WI38 (cell line): ENCODE measurements around the gene USP10.

ENCODE experiments used
- H3K4me3 ChIP-seq: 2 replicates; pipeline ENCODE4 v1.5.1; 2011; ENCODE audit warnings: low read depth, mild to moderate bottlenecking, control low read depth, low read length
- TF ChIP-seq, protein P1 (sequence below): IDR thresholded peaks from 2 replicates; pipeline ENCODE4 v1.5.1; 2012; ENCODE audit warnings: low read depth, mild to moderate bottlenecking, control low read depth, low read length

USP10 gene

DNA sequence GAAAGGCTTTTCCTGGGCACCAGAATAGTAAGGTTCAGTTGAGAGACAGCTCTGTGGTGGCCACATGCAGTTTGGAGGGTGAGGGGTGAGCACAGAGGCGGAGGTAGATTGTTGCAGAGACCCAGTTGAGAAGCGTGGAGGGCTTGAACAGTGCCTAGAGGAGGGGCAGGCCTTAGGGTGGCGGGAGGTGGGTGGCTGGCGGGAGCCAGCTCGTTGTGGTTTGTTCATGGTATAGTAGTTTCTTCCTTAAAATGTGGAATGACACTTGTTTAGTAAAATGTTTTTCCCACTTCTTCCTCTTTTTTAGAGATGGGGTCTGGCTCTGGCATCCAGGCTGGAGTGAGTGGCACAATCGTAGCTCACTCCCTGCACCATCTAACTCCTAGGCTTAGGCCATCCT, 14.2 kb downstream of the USP10 start:
- TF ChIP-seq, protein P1, sequence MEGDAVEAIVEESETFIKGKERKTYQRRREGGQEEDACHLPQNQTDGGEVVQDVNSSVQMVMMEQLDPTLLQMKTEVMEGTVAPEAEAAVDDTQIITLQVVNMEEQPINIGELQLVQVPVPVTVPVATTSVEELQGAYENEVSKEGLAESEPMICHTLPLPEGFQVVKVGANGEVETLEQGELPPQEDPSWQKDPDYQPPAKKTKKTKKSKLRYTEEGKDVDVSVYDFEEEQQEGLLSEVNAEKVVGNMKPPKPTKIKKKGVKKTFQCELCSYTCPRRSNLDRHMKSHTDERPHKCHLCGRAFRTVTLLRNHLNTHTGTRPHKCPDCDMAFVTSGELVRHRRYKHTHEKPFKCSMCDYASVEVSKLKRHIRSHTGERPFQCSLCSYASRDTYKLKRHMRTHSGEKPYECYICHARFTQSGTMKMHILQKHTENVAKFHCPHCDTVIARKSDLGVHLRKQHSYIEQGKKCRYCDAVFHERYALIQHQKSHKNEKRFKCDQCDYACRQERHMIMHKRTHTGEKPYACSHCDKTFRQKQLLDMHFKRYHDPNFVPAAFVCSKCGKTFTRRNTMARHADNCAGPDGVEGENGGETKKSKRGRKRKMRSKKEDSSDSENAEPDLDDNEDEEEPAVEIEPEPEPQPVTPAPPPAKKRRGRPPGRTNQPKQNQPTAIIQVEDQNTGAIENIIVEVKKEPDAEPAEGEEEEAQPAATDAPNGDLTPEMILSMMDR = no peak
- H3K4me3 ChIP-seq = no peak overlapping the region

DNA sequence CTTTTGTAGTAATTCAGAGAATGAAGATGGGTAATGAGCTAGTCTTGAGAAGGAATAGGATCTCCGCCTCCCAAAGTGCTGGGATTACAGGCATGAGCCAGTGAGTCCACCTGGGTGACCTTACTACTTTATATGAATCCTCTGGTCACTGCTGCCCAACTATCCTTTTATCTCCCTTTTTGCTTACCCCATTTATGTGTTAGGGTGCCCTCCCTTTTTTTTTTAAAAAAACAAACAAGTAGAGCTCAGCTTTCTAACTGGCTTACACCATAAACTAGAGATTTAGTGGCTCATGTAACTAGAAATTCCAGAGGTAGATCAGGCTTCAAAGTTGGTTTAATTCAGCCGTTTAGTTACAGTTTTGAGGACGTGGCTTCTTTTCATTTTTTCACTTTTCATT, 15.6 kb downstream of the USP10 start:
- no peak overlapping the region for H3K4me3 ChIP-seq
- TF ChIP-seq, protein P1 = no peak

DNA sequence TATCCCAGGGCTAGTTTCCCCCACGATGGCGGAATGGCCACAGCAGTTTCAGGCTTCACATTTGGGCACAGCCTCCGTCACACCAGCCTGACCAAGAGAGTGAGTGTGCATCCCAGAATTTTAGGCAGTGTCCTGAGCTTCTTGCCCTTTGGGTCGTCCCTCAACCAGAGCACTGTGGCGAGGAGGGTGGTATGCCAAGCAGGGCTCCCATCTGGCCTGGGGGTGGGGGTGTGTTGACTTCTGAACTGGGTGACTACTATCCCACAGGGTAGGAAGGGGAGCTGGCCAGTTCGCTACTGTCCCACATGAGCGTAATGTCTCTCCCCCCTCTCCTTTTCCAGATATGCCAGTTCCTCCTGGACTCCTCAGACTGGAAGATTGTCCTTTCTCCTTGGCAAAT, 16.1 kb downstream of the USP10 start:
- no peak overlapping the region for H3K4me3 ChIP-seq
- TF ChIP-seq, protein P1 = no peak

DNA sequence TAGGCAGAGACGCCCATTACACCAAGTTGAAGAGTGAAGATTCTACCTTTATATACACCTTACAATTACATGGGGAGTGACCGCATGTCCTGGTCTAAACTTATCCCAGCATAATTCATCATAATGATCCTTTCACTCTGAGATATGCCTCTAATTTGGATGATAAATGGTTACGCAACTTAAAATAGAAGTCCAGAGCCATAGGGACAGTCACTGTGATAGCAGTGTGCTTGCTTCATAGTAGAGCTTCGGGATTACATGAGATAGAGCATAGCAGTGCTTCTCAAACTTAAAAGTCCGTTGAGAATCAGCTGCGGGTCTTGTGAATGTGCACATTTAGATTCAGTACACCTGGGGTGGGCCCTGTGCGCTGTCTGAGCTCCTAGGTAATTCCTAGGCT, 16.9 kb downstream of the USP10 start:
- TF ChIP-seq, protein P1 = no peak
- no peak overlapping the region for H3K4me3 ChIP-seq

DNA sequence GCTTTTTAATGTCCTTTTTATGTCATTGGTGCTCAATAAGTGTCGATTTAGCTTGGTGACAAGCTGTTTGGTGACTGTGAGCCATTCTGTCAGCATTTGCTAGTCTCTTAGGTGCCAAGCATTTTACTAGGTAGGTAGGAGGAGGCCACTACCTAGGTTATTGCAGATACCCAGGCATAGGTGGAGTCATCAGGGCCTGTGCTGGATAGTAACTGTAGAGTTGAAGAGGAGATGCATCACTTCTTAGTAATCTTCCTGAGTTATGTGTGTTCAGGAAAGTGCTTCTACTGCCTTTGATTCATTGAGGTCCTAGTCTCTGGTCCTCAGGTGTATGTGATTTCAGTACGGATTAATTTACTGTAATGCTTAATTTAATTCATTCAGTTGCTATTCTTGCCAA, 17.7 kb downstream of the USP10 start:
- H3K4me3 ChIP-seq = no peak overlapping the region
- TF ChIP-seq, protein P1 = no peak

DNA sequence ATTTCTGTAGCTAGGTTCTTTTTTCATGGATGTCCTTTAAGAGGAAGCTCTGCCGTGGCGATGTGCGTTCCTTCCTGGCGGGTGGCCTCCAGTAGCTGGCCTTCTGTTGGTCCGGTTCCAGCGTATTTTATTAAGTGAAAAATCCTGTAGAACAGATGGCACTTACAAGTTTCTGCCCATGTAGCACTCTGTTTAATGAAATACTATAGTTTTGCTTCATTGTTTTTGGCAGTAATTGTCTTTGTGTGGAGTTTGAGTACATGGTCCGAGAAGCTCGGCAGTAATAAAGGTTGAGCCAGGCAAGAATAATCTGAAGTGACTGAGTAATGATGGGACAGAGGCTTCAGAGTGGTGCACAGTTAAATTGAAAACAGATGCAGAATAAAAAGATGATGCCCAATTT, 20.4 kb downstream of the USP10 start:
- H3K4me3 ChIP-seq = no peak overlapping the region
- TF ChIP-seq, protein P1 = no peak

DNA sequence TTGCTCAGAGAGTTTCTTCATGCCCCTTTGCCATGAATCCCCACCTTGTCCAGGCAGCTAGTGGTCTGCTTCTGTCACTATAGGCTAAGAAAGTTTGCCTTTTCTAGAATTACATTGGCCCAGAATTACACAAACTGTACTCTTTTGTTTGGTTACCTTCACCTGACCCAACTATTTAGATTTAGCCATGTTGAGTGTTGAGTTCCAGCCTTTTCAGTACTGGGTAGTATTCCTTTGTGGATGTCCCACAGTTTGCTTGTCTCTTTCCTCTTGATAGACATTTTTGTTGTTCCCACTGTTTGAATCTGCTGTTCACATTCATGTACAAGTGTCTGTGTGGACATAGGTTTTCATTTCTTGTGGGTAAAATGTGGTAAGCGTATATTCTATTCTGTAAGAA, 22.3 kb downstream of the USP10 start:
- H3K4me3 ChIP-seq = no peak overlapping the region
- TF ChIP-seq, protein P1 = no peak

DNA sequence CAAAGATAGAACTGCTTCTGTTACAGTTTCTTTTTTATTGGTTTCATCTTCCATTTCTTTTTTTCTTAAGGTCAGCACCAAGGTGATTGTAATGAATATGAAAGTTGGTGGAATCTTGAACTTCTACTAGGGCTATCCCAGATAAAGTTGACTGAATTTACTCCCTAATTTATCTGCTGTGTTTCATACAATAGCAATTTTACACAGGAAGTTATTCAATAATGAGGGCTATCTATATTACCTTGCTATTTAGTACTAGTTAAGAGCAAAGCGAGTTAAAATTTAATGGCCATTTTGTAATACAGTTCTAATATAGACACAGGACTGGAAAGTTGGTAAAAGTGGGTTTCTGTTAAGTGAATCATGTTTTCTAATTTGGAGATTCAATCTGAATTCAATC, 24.1 kb downstream of the USP10 start:
- H3K4me3 ChIP-seq = no peak overlapping the region
- TF ChIP-seq, protein P1 = no peak
